VCaP (cell line): ENCODE results near the gene PSENEN.

Experiments
- H3K27ac ChIP-seq: fragments of 450-650 bp; 2 replicates; pipeline ENCODE4 v1.5.1; 2017
- TF ChIP-seq, protein P1 (sequence below): fragments of 450-650 bp; conservative IDR thresholded peaks from 2 replicates; pipeline ENCODE4 v1.5.1; 2017; ENCODE audit warnings: mild to moderate bottlenecking, moderate library complexity

Gene PSENEN

DNA sequence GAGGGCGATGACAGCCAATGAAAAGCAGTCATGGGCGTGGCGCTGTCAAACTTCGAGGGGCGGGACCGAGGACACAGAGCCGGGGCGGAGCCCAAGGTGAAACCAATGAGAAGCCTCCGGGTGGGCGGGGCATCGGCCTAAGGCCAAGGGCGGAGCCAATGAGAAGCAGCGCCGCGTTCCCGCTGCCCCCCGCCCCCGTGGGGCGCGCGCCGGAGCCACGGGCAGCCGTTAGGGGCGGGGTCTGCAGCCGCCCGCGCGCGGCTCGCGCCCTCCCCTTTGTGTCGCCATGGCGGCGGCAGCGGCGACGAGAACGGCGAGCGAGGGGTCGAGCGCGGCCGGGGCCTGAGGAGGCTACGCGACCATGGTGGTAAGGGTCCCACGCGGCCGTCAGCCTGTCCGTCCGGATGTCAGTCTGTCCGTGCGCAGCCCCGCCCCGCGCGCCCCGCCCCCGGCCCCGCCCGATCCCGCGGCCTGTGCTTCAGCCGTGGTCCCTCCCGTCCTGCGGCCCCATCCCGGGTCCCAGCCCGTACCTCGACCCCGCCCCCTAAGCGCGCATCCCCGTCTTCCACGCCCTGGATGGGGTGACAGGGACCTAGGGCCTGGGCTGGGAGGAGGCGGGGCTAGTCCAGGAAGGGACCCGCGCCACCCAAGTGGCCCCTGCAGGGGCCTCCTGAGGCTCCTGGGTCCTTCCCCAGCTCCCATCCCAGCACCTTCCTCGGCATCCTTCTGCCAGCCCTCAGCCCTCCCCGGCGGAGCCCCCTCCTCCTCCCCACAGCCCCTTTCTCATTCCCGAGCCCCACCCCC lies 30.0 kb downstream of the PSENEN start, which contains the start of gene ARHGAP33:
TSS of gene ARHGAP33 (plus strand) at position 267 of the 804 bp plus-strand sequence. CDS start at position 362, 95 bp downstream.
- TF ChIP-seq, protein P1, sequence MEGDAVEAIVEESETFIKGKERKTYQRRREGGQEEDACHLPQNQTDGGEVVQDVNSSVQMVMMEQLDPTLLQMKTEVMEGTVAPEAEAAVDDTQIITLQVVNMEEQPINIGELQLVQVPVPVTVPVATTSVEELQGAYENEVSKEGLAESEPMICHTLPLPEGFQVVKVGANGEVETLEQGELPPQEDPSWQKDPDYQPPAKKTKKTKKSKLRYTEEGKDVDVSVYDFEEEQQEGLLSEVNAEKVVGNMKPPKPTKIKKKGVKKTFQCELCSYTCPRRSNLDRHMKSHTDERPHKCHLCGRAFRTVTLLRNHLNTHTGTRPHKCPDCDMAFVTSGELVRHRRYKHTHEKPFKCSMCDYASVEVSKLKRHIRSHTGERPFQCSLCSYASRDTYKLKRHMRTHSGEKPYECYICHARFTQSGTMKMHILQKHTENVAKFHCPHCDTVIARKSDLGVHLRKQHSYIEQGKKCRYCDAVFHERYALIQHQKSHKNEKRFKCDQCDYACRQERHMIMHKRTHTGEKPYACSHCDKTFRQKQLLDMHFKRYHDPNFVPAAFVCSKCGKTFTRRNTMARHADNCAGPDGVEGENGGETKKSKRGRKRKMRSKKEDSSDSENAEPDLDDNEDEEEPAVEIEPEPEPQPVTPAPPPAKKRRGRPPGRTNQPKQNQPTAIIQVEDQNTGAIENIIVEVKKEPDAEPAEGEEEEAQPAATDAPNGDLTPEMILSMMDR = no peak
- H3K27ac ChIP-seq = peak within 1 kb of the TSS; percentile 66; the same call in 1 of the 2 replicates

DNA sequence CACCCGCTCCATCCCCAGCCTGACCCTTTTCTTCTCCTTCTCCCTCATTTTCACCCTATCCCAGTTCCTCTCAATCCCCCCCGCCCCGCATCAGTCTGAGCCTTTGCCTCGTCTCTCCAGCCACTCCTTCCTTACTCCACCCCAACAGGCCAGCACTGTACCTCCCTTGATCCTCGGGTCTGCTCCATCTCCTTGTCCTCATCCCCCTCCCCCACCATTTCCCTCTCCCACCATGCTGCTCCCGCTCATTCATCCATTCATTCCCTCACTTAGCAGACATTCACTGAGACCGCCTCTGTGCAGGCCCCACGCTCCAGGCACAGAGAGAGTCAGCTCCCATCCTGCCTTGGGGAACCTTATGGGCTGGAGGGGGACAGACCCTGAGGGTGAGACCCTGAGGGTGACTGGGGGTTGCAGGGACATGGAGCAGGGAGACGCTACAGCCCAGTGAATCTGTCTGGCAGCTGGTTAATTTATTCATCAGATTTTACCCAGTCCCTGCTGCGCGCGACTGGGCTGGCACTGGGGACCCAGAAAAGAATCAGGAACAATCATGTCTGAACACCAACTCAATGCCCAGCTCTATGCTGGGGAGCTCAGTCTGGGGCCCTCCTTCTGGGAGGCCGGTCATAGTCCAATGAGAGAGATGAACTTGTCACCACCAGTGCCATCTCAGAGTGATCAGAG lies 30.8 kb downstream of the PSENEN start:
- TF ChIP-seq, protein P1 = no peak
- H3K27ac ChIP-seq = peak overlapping the region; percentile 66; the same call in 1 of the 2 replicates

DNA sequence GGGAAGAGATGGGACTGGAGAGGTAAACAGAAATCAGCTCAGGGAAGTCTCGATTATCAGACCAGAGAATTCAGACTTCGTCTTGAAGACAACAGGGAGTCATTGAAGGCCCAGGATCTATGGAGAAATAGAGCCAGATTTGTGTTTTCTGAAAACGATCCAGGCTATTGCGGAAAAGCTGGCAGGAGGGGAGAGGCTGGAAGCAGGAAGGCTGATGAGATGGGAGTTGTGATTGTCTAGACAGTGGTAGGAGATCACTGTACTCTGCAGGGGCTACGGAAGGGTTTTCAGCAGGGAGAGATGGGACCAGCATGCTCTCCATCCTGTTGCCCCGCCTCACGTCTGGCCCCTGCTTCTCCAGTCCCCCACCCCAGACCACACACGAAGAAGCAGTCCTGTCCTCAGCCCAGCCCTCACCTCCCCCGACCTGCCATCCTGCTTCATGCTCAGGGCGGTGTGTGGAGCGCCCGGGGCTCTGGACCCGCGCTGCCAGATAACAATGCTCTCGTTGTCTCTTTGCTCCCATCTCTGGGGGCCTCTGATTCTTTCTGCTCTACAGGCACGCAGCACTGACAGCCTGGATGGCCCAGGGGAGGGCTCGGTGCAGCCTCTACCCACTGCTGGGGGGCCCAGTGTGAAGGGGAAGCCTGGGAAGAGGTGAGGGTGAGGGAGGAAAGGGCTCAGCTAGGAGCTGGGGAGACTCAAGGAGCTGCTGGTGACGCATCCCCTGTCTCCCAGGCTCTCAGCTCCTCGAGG lies 31.8 kb downstream of the PSENEN start:
- TF ChIP-seq, protein P1 = no peak
- H3K27ac ChIP-seq = no peak overlapping the region

DNA sequence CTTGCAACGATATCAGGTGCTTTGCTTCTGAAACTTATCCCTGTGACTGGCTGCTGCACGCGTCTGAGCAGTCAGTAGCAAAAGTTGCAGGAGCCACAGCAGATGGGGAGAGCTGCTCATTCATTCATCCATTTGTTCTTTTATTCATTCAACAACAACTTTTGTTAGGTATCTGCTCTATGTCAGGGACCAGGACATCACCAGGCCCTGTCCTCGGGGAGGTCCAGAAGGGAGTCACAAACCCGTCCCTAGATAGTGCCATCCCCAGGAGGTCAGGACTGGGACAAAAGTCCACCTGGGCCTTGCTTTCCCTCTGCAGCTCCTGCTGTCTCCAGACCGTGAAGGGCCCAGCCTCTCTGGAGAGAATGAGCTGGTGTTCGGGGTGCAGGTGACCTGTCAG lies 32.5 kb downstream of the PSENEN start:
- TF ChIP-seq, protein P1 = no peak
- no peak overlapping the region for H3K27ac ChIP-seq

DNA sequence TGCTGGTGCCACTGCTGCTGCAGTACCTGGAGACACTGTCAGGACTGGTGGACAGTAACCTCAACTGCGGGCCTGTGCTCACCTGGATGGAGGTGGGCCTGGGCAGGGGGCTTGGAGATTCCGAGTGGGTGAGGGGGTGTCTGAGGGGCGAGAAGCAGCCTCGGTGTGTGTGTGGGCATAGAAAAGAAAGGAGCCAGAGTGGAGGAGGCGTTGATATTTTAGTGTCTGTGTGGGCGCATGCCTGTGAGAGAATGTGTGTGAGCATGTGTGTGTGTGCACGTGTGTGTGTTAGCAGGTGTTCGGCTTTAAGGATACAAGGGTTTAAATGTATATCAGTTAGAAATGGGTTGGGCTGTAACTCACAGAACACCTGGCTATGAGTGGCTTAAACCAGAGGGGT lies 33.6 kb downstream of the PSENEN start:
- TF ChIP-seq, protein P1 = no peak
- no peak overlapping the region for H3K27ac ChIP-seq

GRCh38 chr19:35780058-35780457 lies 34.6 kb downstream of the PSENEN start:
- TF ChIP-seq, protein P1 = no peak

GRCh38 chr19:35780717-35781116 lies 35.3 kb downstream of the PSENEN start:
- TF ChIP-seq, protein P1 = no peak
- H3K27ac ChIP-seq = no peak overlapping the region

More at GRCh38 chr19:35780058-35780457, 34.6 kb downstream of the PSENEN start:
- H3K27ac ChIP-seq = no peak overlapping the region
